ENCODE data around the gene PMP22. TPM values are rescaled to one million over a fixed set of nuclear protein-coding genes. Genes with fewer than 3 reads are reported as not detected.

Gene PMP22
- total and polyA plus RNA-seq, 2 of the 13 experiments (the other 11 are each of a cell fraction or from before 2014, with no cell fraction given): 5.7 to 6.2 TPM

- TF ChIP-seq AFF4 (CRISPR knock-in tag; IDR thresholded peaks at IDR 0.05) (no peak), REST (IDR thresholded peaks at IDR 0.05; ENCODE audit: borderline replicate concordance in 1 of 2, low read depth in 1 of 2, low read length in 2 of 2) (no peak), NFKB2 (CRISPR knock-in tag; IDR thresholded peaks at IDR 0.05; ENCODE audit: borderline replicate concordance) (no peak; the same call in 1 of the 2 replicates), TRIM22 (IDR thresholded peaks at IDR 0.05) (no peak), HES4 (CRISPR knock-in tag; IDR thresholded peaks at IDR 0.05; ENCODE audit: borderline replicate concordance) (no peak), ZNF770 (CRISPR knock-in tag; IDR thresholded peaks at IDR 0.05) (0 out of 2 replicates have a peak, but pooled peaks have one; percentile 20), ZFP36L2 (CRISPR knock-in tag; IDR thresholded peaks at IDR 0.05) (0 out of 2 replicates have a peak, but pooled peaks have one; percentile 12)
- TF ChIP-seq, protein P1, sequence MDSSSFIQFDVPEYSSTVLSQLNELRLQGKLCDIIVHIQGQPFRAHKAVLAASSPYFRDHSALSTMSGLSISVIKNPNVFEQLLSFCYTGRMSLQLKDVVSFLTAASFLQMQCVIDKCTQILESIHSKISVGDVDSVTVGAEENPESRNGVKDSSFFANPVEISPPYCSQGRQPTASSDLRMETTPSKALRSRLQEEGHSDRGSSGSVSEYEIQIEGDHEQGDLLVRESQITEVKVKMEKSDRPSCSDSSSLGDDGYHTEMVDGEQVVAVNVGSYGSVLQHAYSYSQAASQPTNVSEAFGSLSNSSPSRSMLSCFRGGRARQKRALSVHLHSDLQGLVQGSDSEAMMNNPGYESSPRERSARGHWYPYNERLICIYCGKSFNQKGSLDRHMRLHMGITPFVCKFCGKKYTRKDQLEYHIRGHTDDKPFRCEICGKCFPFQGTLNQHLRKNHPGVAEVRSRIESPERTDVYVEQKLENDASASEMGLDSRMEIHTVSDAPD (CRISPR knock-in tag; IDR thresholded peaks at IDR 0.05): no peak
Measured at GRCh38 chr17:15260376-15261257, 4.5 kb downstream of the PMP22 start (continued).

Data from HepG2 (cell line).